Fibroblast of the conjunctiva (primary cell): Measurements from ENCODE around the gene NETO1.

Source experiments
- DNase-seq: peaks from one replicate; pipeline ENCODE4 v3.0.0-alpha.2; 2010; ENCODE audit warnings: low read depth

NETO1 gene

DNA sequence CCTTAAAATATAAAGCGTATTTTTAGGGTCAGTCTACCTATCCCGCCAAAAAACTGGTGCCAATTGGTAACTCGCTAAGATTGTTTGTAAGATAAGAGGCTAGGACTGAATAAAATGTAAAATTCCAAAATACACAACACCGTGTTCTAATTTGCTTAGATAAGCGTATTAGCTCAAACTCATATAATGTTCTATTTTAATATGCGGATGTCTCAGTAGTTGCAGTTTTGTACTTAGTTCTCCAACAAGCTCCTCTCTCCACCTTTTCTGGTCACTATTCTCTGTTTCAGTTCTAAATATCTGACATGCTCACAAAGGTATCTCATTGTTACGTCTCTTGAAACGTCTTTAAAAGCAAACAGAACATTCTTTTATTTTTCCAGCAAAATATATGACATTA is 24.0 kb downstream of the NETO1 start:
- DNase-seq, result no peak

DNA sequence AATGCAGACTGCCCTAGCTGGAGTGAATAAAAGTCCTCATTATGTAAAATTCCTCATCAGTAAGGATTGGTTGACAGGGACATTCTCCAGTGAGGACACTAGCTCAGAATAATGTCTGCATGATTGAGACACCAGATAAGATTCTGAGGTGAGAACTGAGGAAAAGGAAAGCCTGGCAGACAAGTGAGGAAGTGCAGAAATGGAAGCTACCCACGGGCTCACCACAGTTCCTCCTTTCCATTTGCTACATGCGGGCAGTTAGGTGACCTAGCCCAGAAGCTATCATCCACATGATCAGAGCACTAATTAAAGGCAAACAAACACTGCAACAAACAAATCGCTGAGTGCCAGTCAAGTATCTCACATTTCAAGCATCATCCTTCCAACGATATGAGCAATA is 27.7 kb downstream of the NETO1 start:
- no peak for DNase-seq

DNA sequence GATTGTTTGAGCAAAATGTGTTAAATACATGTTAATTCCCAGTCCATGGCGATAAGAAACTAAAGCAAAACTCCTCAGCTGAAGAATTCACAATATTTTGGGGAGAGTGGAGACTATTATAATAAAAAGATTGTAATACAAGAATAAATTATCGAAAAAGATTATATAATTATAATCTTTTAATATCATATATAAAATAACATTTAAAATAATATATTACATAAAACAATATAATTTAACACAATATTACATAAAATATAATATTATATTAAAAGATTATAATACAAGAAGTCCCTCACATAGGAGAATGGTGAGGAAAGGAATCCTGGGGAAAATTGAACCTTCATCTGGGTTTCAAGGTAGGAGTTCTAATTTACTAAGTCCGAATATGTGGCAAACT is 33.1 kb downstream of the NETO1 start:
- no peak for DNase-seq

DNA sequence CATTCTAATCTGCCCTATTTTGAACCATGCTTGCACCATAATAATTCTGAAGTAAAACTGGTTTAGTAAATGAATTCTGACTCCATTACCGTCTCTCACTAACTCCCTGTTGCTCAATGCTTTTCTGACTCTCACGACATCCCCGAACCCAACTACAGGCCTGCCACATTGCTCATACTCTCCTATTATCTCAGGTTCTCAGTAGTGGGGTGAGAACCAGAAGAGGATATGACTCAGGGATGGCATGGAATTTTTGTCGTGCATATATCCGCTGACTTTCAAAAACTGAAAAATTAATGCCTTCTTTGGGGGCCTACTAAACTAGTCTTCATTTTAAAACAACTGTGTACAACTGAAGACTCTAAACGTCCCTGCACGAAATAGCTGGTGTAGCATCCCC is 34.3 kb downstream of the NETO1 start:
- DNase-seq, result no peak

DNA sequence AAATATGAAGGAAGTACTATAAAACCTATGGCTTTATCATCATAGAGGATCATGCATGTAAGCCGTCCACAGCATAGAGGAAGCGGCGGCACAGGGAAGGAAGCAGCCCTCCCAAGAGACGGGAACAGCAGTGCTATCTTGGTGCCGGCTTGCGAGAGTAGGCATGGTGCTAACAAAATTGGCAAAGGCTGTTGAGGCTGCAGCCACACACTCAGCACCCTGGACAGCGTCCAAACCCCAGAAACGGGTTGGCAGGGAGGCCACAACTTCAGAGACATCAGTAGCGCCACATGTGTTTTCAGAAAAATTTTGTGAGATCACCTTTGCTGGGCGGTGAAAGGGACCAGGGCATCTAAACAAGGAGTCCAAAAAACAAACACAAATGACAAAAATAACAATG is 37.7 kb downstream of the NETO1 start:
- DNase-seq, result no peak

DNA sequence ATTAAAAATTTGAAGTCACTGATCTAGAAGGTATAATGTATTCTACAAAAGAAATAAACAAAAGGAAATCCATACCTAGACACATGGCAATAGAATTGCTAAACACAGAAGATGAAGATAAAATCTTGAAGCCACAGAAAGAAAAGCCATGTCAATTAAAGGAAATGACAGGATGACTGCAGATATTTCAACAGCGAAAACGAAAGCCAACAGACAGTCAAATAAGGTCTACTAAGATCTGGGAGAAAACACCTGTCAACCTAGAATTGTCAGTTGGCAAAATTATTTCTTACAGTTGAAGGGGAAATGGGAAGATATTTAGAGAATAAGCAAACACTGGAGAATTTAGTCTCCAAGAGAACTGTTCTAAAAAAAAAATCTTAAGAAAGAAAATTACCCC is 39.2 kb downstream of the NETO1 start:
- DNase-seq, result no peak

DNA sequence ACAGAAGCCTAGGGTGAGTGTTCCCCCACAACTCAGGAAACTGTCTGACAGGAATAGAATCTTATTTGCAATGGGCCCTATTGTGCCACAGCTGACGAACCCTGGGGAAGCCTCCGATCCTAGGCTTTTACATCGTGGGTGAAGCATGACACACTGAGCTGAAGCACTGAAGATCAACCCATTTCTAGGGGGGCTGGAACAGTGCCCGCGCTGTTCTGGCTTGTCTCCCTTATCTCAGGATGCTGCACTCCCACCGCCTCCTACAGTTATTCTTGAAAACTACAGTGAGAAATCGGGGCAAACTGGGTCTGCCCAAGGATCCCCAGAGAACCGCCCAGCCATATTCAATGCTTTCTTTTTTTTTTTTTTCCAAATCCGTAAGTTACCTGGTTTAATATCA is 41.1 kb downstream of the NETO1 start:
- DNase-seq, result no peak

DNA sequence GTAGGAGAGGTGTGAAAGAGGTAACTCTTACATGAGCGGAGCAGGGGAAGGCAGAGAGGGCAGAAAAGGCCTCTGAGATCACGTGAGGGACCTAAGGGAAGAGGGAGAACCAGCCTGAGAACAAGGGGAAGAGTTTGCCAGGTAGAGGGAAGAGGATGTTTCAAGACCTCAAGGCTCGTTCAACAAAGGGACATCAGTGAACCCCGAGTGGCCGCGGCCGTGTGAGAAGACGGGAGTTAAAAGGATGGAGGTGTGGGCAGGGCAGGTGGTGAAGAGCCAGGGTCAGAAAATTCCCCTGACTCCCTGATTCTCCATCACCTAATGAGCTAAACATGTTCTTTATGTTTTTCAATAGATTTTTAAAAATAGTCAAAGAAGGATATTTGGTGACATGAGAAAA is 44.4 kb downstream of the NETO1 start:
- DNase-seq, result no peak

DNA sequence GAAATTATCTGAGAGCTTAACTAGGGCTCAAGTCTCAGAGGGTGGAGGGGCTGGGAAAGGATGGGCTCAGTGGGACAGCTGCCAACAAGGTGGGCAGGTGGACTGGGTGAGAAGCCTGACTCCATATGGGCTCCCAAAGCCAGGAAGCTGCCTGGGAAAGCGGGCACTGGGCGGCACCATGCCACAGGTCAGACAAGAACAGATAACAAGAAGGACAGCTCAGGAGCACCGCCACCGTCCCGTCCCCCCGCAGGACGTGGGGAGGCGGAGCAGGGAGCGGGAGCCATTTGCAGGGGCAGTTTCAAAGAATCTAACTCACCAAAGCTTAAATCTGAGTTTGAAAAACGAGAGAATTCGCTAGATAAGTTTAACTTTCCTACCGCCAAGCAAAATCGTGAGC is 45.6 kb downstream of the NETO1 start:
- no peak for DNase-seq

DNA sequence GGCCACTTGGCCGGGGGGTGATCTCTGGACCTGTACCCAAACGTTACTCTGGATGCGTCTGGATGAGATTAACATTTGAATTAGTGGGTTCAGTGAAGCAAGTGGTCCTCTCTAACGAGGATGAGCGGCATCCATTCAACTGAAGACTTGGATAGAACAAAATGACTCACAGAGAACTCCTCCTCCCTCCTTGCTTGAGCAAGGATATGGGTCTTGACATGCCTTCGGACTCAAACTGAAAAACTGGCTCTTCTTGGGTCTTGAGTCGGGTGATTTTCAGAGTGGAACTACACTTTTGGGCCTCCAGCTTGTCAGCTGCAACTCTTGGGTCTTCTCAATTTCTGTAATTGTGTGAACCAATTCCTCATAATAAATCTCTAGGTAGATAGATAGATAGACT is 47.2 kb downstream of the NETO1 start:
- DNase-seq, result no peak

DNA sequence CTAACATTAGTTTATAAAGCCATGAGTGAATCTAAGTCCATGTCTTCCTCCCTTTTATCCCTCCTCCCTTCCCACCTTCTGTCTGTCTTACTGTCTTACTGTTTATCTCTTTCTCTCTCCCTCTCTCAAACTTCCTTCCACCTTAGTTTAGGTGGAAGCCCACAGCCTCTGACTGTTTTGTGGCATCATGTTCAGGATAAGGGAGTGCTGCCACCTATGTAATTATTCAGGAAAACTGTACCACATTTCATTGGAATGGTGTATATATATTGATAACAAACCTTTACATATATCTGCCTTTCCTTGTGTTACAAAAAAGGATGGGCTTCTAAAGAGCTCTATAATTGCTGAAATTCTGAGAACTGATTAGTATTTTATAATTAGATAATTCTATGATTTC is 48.7 kb downstream of the NETO1 start:
- DNase-seq, result no peak

DNA sequence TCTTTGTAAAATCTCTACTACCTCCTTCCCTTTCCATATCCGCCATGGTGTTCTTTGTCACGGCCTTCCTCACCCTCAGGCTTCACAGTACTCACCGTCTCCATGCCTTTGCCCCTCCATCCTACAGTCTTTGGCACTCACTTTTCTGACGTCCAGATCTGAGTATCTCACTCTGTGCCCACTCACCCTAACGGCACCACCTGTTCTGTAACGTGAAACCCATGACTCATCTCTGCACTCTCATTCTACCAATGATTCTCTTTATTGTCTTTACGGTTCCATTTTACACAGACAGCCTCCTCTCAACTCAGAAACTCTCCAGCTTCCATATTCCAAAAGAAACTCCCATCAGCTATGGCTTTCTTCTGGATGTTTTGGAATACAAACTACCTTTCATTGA is 56.7 kb downstream of the NETO1 start:
- no peak for DNase-seq

DNA sequence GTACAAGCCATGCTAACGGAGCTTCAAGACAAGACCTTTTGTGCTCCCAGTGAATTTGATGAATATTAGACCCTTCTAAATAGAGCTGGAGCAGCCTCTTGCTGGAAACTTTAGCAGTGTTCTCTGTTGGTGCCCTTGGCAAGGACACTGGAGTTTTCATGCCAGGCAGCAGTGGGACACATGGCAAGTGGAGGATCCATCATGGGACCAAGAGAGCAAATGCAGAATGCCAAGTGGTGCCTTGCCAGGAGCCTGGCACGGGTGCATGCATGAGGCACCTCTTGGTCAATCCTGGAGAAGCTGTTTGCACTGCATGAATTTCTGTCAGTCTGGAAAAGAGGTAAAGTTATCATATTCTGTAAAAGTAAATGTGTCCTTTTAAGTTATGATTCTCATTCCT is 59.1 kb downstream of the NETO1 start:
- DNase-seq, result no peak

DNA sequence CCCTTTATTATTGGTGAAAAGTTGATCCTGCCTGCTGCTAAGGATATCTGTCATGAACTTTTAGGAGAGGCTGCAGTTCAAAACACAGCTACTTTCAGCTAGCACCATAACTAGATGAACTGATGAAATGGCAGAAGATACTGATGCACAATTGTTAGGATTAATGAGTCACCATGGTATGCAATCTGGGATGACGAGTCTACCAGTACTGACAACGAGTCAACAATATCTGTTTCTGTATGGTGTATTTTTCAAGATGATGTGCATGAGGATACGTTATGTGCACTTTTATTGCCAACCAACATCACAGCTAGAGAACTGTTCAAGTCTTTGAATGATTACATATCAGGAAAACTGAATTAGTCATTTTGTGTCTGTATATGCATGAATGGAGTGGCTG is 68.7 kb downstream of the NETO1 start:
- DNase-seq, result no peak

DNA sequence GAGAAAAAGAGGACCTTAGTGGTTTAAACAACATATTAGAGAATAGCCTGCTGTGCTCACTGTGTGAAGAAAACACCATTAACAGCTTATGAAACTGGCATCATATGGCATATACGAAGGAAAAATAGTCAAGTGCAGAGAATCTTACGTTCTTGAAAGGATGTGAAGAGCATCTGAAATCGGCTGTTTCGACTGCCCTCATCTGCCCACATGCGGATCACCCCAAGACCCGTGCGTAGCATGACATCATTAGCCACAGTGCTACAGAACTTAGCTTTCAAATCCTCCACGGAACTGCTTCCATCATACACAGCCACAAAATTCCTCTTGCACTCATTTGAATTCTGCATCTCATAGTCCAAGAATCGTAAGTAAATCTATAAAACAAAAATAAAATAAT is 84.3 kb downstream of the NETO1 start:
- peak; percentile 4 for DNase-seq

DNA sequence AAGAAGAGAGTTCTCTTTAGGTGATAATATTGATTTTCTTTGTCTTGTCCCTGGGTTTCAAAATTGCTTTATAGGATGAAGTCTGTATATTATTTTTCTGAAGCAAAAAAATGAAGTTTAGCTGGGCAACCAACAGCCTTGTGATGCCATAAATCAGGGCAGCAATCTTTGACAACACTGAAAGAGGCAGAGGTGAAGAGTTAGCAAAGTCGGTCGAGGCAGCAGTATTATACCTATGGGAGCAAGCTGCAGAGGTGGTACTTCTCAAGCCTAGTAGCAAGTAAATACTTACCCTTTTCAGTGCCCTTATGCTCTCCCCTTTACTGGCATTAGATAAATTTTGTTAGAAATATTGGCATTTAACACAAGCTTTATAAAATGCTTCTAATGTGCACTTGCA is 92.9 kb downstream of the NETO1 start:
- no peak for DNase-seq

DNA sequence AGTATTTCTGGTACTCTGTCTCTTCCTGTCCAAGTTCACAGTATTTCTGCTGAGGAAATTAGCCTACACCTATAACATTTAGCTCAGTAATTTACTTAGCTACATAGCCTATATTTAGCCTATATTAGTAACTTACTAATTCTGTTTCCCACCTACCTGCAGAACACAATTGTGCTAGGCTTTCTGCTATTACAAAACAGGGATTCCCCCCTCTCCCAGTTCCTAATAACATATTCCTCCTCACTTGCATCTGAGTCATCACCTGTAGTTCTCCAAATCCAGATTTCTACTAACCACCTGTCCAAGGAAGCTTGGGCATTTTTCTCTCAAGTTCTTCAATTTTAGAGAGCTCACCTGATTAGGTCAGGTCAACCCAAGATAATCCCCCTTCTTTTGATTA is 94.9 kb downstream of the NETO1 start:
- DNase-seq, result no peak

DNA sequence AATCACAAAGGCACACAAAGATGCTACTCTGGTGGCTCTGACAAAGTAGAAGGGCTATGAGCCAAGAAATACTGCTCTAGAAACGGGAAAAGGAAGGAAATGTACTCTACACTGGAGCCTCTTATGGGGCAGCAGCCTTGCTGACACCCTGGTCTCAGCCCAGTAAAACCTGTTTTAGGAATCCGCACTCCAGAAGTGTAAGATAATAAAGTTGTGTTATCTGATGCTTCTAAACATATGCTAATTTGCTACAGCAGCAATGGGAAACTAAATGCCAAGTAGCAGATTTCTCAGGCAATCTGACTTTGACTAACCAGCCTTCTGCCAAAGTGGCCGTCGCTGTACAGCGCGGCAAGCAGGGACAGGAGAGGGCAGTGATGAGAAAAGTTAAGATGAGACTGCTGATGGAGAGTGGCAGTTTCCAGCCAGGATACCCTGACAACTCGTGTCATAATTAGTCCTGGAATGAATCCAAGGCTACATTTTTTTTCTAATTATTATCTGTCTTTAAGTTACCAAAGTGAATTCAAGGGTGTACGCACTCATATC is 99.0 kb downstream of the NETO1 start:
- DNase-seq, result no peak

DNA sequence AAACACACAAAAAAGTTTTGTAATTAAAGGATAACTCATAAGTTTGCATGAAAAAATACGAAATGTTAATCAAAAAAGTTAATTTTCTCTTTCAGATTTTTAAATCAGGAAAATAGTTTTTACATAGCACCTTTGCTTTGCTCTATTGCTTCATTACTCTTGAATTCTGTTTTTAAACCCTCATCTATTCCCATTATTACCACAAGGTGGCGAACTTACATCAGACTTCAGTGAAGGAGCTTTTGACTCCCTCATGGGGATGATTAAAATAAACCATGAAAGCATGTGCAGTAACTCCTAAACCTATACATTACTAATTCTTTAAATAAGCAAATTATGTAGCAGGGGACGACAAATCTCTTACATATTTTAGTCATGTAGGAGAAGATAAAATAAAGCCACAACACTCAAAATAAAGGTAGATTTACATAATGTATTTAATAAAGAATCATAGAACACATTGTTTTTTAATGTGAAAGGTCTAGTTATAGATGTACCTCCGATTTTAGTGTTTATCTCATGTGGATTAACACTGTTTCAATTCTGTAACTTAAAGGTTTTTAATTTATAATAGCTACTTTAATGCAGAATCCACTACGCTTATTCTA is 105.2 kb downstream of the NETO1 start:
- peak; percentile 57 for DNase-seq

DNA sequence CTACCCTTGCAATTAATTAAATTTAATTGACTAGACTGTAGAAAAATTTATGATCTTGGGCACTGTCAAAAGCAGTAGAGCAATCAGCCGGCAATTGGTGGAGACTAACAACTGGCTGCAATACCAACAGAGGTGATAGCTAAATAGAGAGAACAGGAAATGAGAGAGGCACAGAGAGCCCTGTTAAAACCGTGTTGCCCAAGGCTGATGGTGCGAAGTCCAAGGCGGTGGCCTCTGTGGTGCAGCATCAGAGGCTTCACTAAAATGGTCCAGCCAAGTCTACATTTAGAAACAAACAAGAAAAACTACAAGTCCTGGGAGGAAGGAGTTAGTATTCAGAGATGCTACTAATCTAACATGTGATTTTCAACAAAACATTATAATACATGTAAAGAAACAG is 115.6 kb downstream of the NETO1 start:
- DNase-seq, result no peak

DNA sequence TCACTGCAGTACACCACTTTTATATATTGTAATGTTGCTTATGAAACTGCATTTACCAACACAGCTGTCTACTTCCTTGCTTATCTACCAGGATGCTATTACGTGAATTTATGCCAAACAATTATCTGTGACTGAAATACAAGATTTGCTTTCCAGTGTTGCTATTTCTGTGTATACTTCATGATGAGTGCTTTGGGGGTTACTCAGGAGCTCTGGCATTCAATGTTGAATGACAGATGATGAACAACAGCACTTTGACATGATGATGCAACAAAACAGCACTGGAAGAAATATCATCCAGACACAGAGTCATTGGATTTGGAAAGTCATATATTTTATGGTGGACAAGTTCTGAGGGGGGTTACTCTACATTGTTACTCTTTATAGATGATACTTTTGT is 125.8 kb downstream of the NETO1 start:
- no peak for DNase-seq

DNA sequence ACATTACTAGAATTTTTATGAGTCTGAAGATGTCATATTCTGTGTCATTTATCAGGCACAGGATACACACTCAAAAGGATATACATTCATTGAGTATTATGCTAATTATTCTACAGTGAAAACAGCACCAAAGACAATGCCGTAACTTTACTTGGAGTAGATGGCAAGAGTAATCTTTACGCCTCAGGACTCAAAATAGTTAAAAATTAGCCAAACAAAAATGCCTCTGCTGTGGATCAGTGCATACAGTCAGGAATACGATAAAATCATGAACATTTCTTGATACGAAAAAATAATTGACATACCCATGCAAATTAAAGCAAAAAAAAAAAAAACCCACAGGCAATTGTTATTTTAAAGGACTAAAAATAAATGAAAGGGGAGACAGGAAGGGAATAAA is 129.7 kb downstream of the NETO1 start:
- no peak for DNase-seq

DNA sequence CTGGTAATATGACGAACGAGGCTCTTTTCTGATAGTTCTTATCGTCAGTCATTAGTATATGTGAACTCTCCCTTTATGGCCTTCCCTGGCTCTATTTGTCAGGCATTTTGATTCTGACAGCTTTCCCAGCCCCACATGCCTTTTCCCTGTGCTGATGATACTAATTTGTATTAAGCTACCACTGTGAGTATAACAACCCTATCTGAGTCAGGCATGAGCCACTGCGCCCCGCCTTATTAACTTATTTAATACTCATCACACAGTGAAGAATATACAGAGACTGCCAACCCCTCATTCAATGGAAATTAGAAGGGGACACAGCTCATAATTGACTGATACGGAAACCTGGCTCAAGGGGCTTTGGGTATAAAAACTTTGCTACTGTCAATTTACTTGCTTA is 140.0 kb downstream of the NETO1 start:
- DNase-seq, result no peak

DNA sequence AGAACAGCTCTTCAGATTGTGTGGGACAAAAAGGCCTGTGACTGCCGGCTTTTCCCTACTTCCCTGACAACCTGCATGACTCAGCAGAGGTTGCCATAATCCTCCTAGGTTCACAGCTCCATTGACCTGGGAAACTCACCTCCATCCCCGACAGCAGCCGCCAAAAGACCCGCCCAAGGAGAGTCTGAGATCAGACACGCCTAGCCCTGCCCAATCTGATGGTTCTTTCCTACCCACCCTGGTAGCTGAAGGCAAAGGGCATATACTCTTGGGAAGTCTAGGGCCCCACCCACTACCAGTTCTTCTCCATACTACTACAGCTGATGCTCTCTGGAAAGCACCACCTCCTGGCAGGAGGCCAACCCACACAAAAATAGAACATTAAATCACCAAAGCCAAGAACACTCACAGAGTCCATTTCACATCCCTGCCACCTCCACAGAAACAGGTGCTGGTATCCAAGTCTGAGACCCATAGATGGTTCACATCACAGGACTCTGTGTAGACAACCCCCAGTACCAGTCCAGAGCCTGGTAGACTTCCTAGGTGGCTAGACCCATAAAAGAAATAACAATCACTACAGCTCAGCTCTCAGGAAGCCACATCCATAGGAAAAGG is 140.6 kb downstream of the NETO1 start:
- DNase-seq, result no peak
